GM23248 (cell line): ENCODE data around the gene TASOR2. TPM values are rescaled to one million over a fixed set of nuclear protein-coding genes. Genes with fewer than 3 reads are reported as not detected.

ENCODE experiments used
- DNase-seq: peaks from one replicate; pipeline ENCODE4 v3.0.0-alpha.2; 2015
- H2AFZ ChIP-seq: fragments of 200-600 bp; sonication (generic); 2 replicates; pipeline ENCODE4 v1.6.1; 2016; ENCODE audit warnings: antibody characterized with exemption
- H3F3A ChIP-seq: fragments of 200-600 bp; sonication (generic); 2 replicates; pipeline ENCODE4 v1.6.1; 2016; ENCODE audit warnings: mild to moderate bottlenecking, antibody characterized with exemption, mixed run types; ENCODE audit not compliant: insufficient read depth
- H3K27ac ChIP-seq: fragments of 200-600 bp; sonication (generic); 2 replicates; pipeline ENCODE4 v1.5.1; 2016; ENCODE audit warnings: mild to moderate bottlenecking
- H3K27me3 ChIP-seq: fragments of 200-600 bp; sonication (generic); replicated peaks from 2 replicates; pipeline ENCODE4 v1.6.1; 2016; ENCODE audit warnings: mild to moderate bottlenecking; ENCODE audit not compliant: insufficient read depth
- H3K36me3 ChIP-seq: fragments of 200-600 bp; sonication (generic); 2 replicates; pipeline ENCODE4 v1.6.1; 2016; ENCODE audit warnings: low read depth, mild to moderate bottlenecking
- H3K4me1 ChIP-seq: fragments of 200-600 bp; sonication (generic); 2 replicates; pipeline ENCODE4 v1.6.1; 2016; ENCODE audit warnings: mild to moderate bottlenecking; ENCODE audit not compliant: insufficient read depth
- H3K4me2 ChIP-seq: fragments of 200-600 bp; sonication (generic); one replicate; pipeline ENCODE4 v1.6.1; 2016; ENCODE audit warnings: mild to moderate bottlenecking; ENCODE audit not compliant: unreplicated experiment
- H3K4me3 ChIP-seq: fragments of 200-600 bp; sonication (generic); 2 replicates; pipeline ENCODE4 v1.5.1; 2016; ENCODE audit warnings: mild to moderate bottlenecking
- H3K79me2 ChIP-seq: fragments of 200-600 bp; sonication (generic); 2 replicates; pipeline ENCODE4 v1.6.1; 2016; ENCODE audit warnings: mild to moderate bottlenecking; ENCODE audit not compliant: insufficient read depth
- H3K9ac ChIP-seq: fragments of 200-600 bp; sonication (generic); 2 replicates; pipeline ENCODE4 v1.6.1; 2016; ENCODE audit warnings: mild to moderate bottlenecking
- H3K9me2 ChIP-seq: fragments of 200-600 bp; sonication (generic); 2 replicates; pipeline ENCODE4 v1.6.1; 2016; ENCODE audit warnings: mixed run types, mild to moderate bottlenecking, moderate library complexity; ENCODE audit not compliant: insufficient read depth
- H3K9me3 ChIP-seq: fragments of 200-600 bp; sonication (generic); one replicate; pipeline ENCODE4 v1.6.1; 2017; ENCODE audit warnings: low read depth
- H4K20me1 ChIP-seq: fragments of 200-600 bp; sonication (generic); 2 replicates; pipeline ENCODE4 v1.6.0; 2016; ENCODE audit not compliant: insufficient read depth
- EZH2 ChIP-seq: fragments of 200-600 bp; sonication (generic); IDR thresholded peaks from 2 replicates; pipeline ENCODE4 v1.6.1; 2018; ENCODE audit warnings: antibody characterized with exemption, mild to moderate bottlenecking; ENCODE audit not compliant: insufficient read depth, poor library complexity, severe bottlenecking
- EZH2phosphoT487 ChIP-seq: fragments of 200-600 bp; sonication (generic); IDR thresholded peaks from 2 replicates; pipeline ENCODE4 v1.6.1; 2018; ENCODE audit warnings: antibody characterized with exemption, moderate library complexity, mild to moderate bottlenecking, low read depth; ENCODE audit not compliant: insufficient read depth
- WGBS, 2 experiments: methylation state at CpG; one replicate each; pipeline ENCODE4 v1.1.6; 2015 to 2017; ENCODE audit warnings: low lambda C conversion rate in 2 of 2, low coverage in 1 of 2; ENCODE audit errors: missing lambda C conversion rate in 2 of 2; 5-methylcytosine and 5-hydroxymethylcytosine counted together
- in situ Hi-C: fragments of 300-500 bp; cut with MboI; formaldehyde crosslinking; loops from 2 replicates; pipeline ENCODE4 v1.15.0; 2020
- polyA plus RNA-seq: library from polyadenylated mRNA; unstranded; fragments of >200 nt; fragmentation: Nextera tagmentation; extraction: Ambion mirVana; gene quantifications from 2 replicates; pipeline ENCODE4 v1.2.1, GENCODE V29; 2016
- total RNA-seq: library from RNA; depleted of rRNA; stranded (reverse); fragments of >200 nt; shearing (Covaris generic); gene quantifications from 2 replicates; pipeline ENCODE4 v1.2.3, GENCODE V29; 2014

Gene TASOR2
- total and polyA plus RNA-seq, 2 experiments from 2014 or later = 16.8 to 60.7 TPM

DNA sequence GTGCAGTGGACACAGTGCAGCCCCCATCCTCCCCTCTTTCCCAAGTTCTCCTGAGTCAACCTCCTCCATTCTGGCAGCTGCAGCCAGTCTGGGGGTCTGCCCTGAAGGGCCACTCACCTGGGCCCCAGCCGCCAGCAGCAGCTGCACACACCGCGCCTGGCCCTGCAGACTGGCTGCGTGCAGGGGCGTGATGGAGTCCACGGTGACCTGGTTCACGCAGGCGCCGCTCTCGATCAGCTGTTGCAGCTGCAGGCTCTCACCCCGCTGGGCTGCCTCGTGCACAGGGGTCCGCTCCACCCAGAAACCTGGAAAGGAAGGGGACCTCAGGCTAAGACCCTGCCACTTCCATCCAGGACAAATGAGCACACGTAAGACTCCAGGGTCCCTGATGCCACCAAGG lies 31.9 kb upstream of the TASOR2 start:
- no peaks in the 10 kb centered on the region for H3K27me3 ChIP-seq
- no peaks in the 10 kb centered on the region for H3K4me1 ChIP-seq
- no peak overlapping the region for H3K27ac ChIP-seq
- H3K79me2 ChIP-seq = no peaks in the 10 kb centered on the region
- WGBS, 2 experiments = 95 to 98% methylated on average over 14 of the region's 14 CpGs
- no peak overlapping the region for H3K4me3 ChIP-seq
- no peaks in the 10 kb centered on the region for H3K9me2 ChIP-seq
- in situ Hi-C loops = no loop called here
- H3K36me3 ChIP-seq = no peaks in the 10 kb centered on the region
- no peak for DNase-seq
- H4K20me1 ChIP-seq = no peaks in the 10 kb centered on the region
- no peaks in the 10 kb centered on the region for H3F3A ChIP-seq
- no peak for TF ChIP-seq EZH2phosphoT487
- H2AFZ ChIP-seq = no peak overlapping the region
- H3K4me2 ChIP-seq = no peak overlapping the region
- H3K9ac ChIP-seq = no peak overlapping the region
- no peaks in the 10 kb centered on the region for H3K9me3 ChIP-seq

- H3F3A ChIP-seq = no peaks in the 10 kb centered on the region
- no peak overlapping the region for H2AFZ ChIP-seq
- H3K9ac ChIP-seq = no peak overlapping the region
- H3K9me3 ChIP-seq = no peaks in the 10 kb centered on the region
- no peaks in the 10 kb centered on the region for H3K27me3 ChIP-seq
- no peaks in the 10 kb centered on the region for H4K20me1 ChIP-seq
- in situ Hi-C loops = no loop called here
- DNase-seq = no peak
- no peak overlapping the region for H3K27ac ChIP-seq
- H3K9me2 ChIP-seq = no peaks in the 10 kb centered on the region
- H3K36me3 ChIP-seq = no peaks in the 10 kb centered on the region
- no peak overlapping the region for H3K4me2 ChIP-seq
- H3K79me2 ChIP-seq = no peaks in the 10 kb centered on the region
- 88 to 89% methylated on average over 10 of the region's 10 CpGs for WGBS, 2 experiments
- no peak overlapping the region for H3K4me3 ChIP-seq
- no peak for TF ChIP-seq EZH2
- TF ChIP-seq EZH2phosphoT487 = no peak
- H3K4me1 ChIP-seq = no peaks in the 10 kb centered on the region
These were observed 30.4 kb upstream of the TASOR2 start for GRCh38 chr10:5654218-5654755.

DNA sequence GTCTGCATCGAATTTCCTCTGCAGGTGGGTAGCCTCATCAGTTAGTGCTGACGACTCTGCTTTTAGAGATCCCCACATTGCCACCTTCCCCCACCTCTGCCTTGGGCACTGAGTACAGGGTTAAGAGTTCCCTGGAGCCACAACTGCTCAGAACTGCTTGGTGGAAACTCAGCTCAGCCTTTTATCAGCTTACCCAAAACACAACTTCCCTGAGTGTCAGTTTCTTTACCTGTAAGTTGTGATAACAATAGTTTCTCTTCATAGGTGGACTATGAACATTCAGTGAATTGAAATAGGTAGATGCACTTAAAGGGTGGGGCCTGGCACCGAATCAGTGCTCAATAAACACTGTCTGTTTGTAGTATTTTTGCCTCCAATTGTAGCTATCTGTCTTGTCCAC lies 29.5 kb upstream of the TASOR2 start:
- in situ Hi-C loops = no loop called here
- Histone ChIP-seq H4K20me1 (no peaks in the 10 kb centered on the region), H3K4me2 (no peak overlapping the region)

GRCh38 chr10:5656737-5657579 lies 27.7 kb upstream of the TASOR2 start:
- in situ Hi-C loops = no loop called here
- no peak overlapping the region for H3K9ac ChIP-seq
- peaks cover 3% of the 10 kb centered on the region; the same call in 1 of the 2 replicates for H3K4me1 ChIP-seq
- 90 to 95% methylated on average over 8 of the region's 8 CpGs for WGBS, 2 experiments
- no peak overlapping the region for H2AFZ ChIP-seq
- no peaks in the 10 kb centered on the region for H3K27me3 ChIP-seq
- TF ChIP-seq EZH2phosphoT487 (no peak), EZH2 (no peak)
- no peak overlapping the region for H3K4me3 ChIP-seq
- H3K79me2 ChIP-seq = peaks cover 19% of the 10 kb centered on the region
- no peak overlapping the region for H3K27ac ChIP-seq
- no peaks in the 10 kb centered on the region for H3F3A ChIP-seq
- no peak for DNase-seq
- no peaks in the 10 kb centered on the region for H3K9me3 ChIP-seq
- no peak overlapping the region for H3K4me2 ChIP-seq
- H3K9me2 ChIP-seq = no peaks in the 10 kb centered on the region
- H3K36me3 ChIP-seq = no peaks in the 10 kb centered on the region
- H4K20me1 ChIP-seq = no peaks in the 10 kb centered on the region

More for the DNA sequence above, 29.5 kb upstream of the TASOR2 start:
- Histone ChIP-seq H3K4me3 (no peak overlapping the region), H3K9ac (no peak overlapping the region), H3K36me3 (no peaks in the 10 kb centered on the region), H3K9me3 (no peaks in the 10 kb centered on the region), H2AFZ (no peak overlapping the region), H3K27me3 (no peaks in the 10 kb centered on the region), H3K4me1 (peaks cover 3% of the 10 kb centered on the region; the same call in 1 of the 2 replicates), H3K27ac (no peak overlapping the region), H3F3A (no peaks in the 10 kb centered on the region), H3K9me2 (no peaks in the 10 kb centered on the region), H3K79me2 (0 out of 2 replicates have a peak, but pooled peaks cover 7% of the 10 kb centered on the region)
- no peak for DNase-seq
- 73 to 77% methylated on average over 3 of the region's 3 CpGs for WGBS, 2 experiments
- no peak for TF ChIP-seq EZH2phosphoT487
- TF ChIP-seq EZH2 = no peak
